HepG2 (cell line): ENCODE data around the gene SEPHS1. TPM values are rescaled to one million over a fixed set of nuclear protein-coding genes. Genes with fewer than 3 reads are reported as not detected.

ENCODE experiments used
- ATAC-seq: fragments of 200-7000 bp; cut with Tn5 transposase; 3 replicates; pipeline ENCODE4 v1.9.1; 2020; ENCODE audit warnings: mild to moderate bottlenecking, moderate library complexity
- BruUV-seq: library from RNA; stranded (reverse); fragments of 400-500 nt; replicated peaks from 2 replicates; lab custom pipeline; 2021; lab: Mats Ljungman, UMichigan
- CTCF ChIA-PET: fragments of 300-600 bp; formaldehyde crosslinking; extraction: SDS; loops from one replicate; lab custom pipeline; 2021; ENCODE audit warnings: low total read pairs, inconsistent platforms, low intra/inter-chr PET ratio; lab: Yijun Ruan, JAX
- POLR2A ChIA-PET: fragments of 350-600 bp; sonication (Branson Sonifier 250); formaldehyde crosslinking; loops from one replicate; lab custom pipeline; 2020; ENCODE audit warnings: antibody characterized with exemption, inconsistent platforms; lab: Yijun Ruan, JAX
- DNase-seq: peaks from one replicate; pipeline ENCODE4 v3.0.0-alpha.2; 2015; ENCODE audit warnings: low spot score
- FAIRE-seq: peaks from 3 replicates; lab custom pipeline; 2011; peaks lifted over from hg19 to GRCh38; lab: Jason Lieb, UNC
- H2AFZ ChIP-seq: one replicate; pipeline ENCODE4 v1.6.1; 2011; ENCODE audit warnings: low read length, inconsistent platforms
- H3K27ac ChIP-seq: fragments of 300-600 bp; 3 replicates; pipeline ENCODE4 v1.8.0; 2011; ENCODE audit warnings: mixed run types, mild to moderate bottlenecking, mixed read lengths, low read length, inconsistent platforms; ENCODE audit not compliant: insufficient read depth; ENCODE audit errors: extremely low read length
- H3K27me3 ChIP-seq, 2 experiments: fragments of 200-600 bp in 1 of 2; 2 replicates in 1 of 2; 3 replicates in 1 of 2; pipeline versions ENCODE4 v1.6.0 to v1.8.0; 2011; ENCODE audit warnings: low read length in 2 of 2, mild to moderate bottlenecking in 2 of 2, moderate library complexity in 2 of 2, inconsistent platforms in 1 of 2; ENCODE audit not compliant: insufficient read depth in 2 of 2, control insufficient read depth in 1 of 2
- H3K36me3 ChIP-seq, 2 experiments: fragments of 200-600 bp in 1 of 2; replicated peaks in 1 of 2; 2 replicates in 1 of 2; 3 replicates in 1 of 2; pipeline versions ENCODE4 v1.5.1 to v1.8.0; 2011; ENCODE audit warnings: low read length in 2 of 2, inconsistent platforms in 1 of 2; ENCODE audit not compliant: insufficient read depth in 2 of 2, control insufficient read depth in 1 of 2
- H3K4me1 ChIP-seq: 2 replicates; pipeline ENCODE4 v1.5.1; 2012; ENCODE audit warnings: low read length, inconsistent platforms; ENCODE audit not compliant: insufficient read depth
- H3K4me2 ChIP-seq: 2 replicates; pipeline ENCODE4 v1.6.0; 2011; ENCODE audit warnings: low read depth, low read length, inconsistent platforms
- H3K4me3 ChIP-seq, 3 experiments: fragments of 200-600 bp in 1 of 3; sonication (generic), shearing (Covaris generic) in 1 of 3; replicated peaks in 1 of 3; 2 replicates each; pipeline ENCODE4 v1.5.1; 2011 to 2016; ENCODE audit warnings: low read length in 3 of 3, inconsistent platforms in 2 of 3, low read depth in 2 of 3, mild to moderate bottlenecking in 2 of 3, control low read depth in 1 of 3, mixed read lengths in 1 of 3; ENCODE audit not compliant: insufficient read depth in 1 of 3
- H3K79me2 ChIP-seq: one replicate; pipeline ENCODE4 v1.6.1; 2011; ENCODE audit warnings: low read length, inconsistent platforms; ENCODE audit not compliant: insufficient read depth
- H3K9ac ChIP-seq: 2 replicates; pipeline ENCODE4 v1.6.0; 2011; ENCODE audit warnings: mild to moderate bottlenecking, low read depth, low read length, inconsistent platforms; ENCODE audit not compliant: insufficient read depth
- H3K9me3 ChIP-seq: 2 replicates; pipeline ENCODE4 v1.5.1; 2012; ENCODE audit warnings: mild to moderate bottlenecking, low read length
- H4K20me1 ChIP-seq: 2 replicates; pipeline ENCODE4 v1.6.0; 2011; ENCODE audit warnings: inconsistent platforms, mild to moderate bottlenecking, low read length, moderate library complexity; ENCODE audit not compliant: insufficient read depth
- CREB3 ChIP-seq: sonication (generic); formaldehyde crosslinking; IDR thresholded peaks from 2 replicates; pipeline ENCODE4 v1.5.0; 2020; ENCODE audit warnings: missing genetic modification reagents
- HNF4G ChIP-seq, 2 experiments: sonication (generic) in 1 of 2; formaldehyde crosslinking in 1 of 2; IDR thresholded peaks; 2 replicates each; pipeline versions ENCODE4 v1.4.0 to v1.6.1; 2011 to 2020; ENCODE audit warnings: borderline replicate concordance in 2 of 2, low read depth in 2 of 2, mild to moderate bottlenecking in 2 of 2, low read length in 1 of 2, missing genetic modification reagents in 1 of 2, moderate library complexity in 1 of 2
- ISL2 ChIP-seq: sonication (generic); formaldehyde crosslinking; IDR thresholded peaks from 2 replicates; pipeline ENCODE4 v1.5.0; 2020; ENCODE audit warnings: missing genetic modification reagents
- ISX ChIP-seq: sonication (generic); formaldehyde crosslinking; conservative IDR thresholded peaks from 2 replicates; pipeline ENCODE4 v1.5.0; 2020; ENCODE audit warnings: missing genetic modification reagents
- KAT2B ChIP-seq: fragments of 150-350 bp; IDR thresholded peaks from 2 replicates; pipeline ENCODE4 v1.6.1; 2014; ENCODE audit warnings: low read depth, low read length, borderline replicate concordance
- LRRFIP1 ChIP-seq: sonication (generic); formaldehyde crosslinking; conservative IDR thresholded peaks from 2 replicates; pipeline ENCODE4 v1.4.0; 2020; ENCODE audit warnings: missing genetic modification reagents
- ZBTB40 ChIP-seq, 2 experiments: fragments of 450-650 bp in 1 of 2; sonication (generic) in 1 of 2; formaldehyde crosslinking in 1 of 2; IDR thresholded peaks; 2 replicates each; pipeline versions ENCODE4 v1.6.1 to v1.8.0; 2016 to 2022; ENCODE audit warnings: antibody characterized with exemption in 1 of 2, mild to moderate bottlenecking in 1 of 2, missing genetic modification reagents in 1 of 2
- ZMYM4 ChIP-seq: sonication (generic); formaldehyde crosslinking; IDR thresholded peaks from 2 replicates; pipeline ENCODE4 v1.8.1; 2023; ENCODE audit warnings: mild to moderate bottlenecking, missing genetic modification reagents
- ZNF253 ChIP-seq: sonication (generic); formaldehyde crosslinking; IDR thresholded peaks from 2 replicates; pipeline ENCODE4 v1.8.0; 2022; ENCODE audit warnings: mild to moderate bottlenecking, missing genetic modification reagents, borderline replicate concordance
- ZNF781 ChIP-seq: sonication (generic); formaldehyde crosslinking; IDR thresholded peaks from 2 replicates; pipeline ENCODE4 v1.5.1; 2020; ENCODE audit warnings: borderline replicate concordance, mild to moderate bottlenecking, missing genetic modification reagents; ENCODE audit errors: not compliant biosample characterization
- ZSCAN30 ChIP-seq: sonication (generic); formaldehyde crosslinking; IDR thresholded peaks from 2 replicates; pipeline ENCODE4 v1.5.0; 2020; ENCODE audit warnings: mild to moderate bottlenecking, missing genetic modification reagents
- WGBS: methylation state at CpG from one replicate; pipeline ENCODE4 v1.1.6; 2017; ENCODE audit warnings: low lambda C conversion rate; 5-methylcytosine and 5-hydroxymethylcytosine counted together
- in situ Hi-C: cut with HindIII; loops from 2 replicates; pipeline ENCODE4 v1.10.0; 2017; ENCODE audit warnings: low pct_unique_long_range_greater_than_20kb; ENCODE audit not compliant: extremely low pct_ligation_motif_present
- intact Hi-C: fragments of 100-400 bp; cut with micrococcal nuclease; formaldehyde crosslinking; loops from one replicate; pipeline ENCODE4 v1.10.0; 2022; ENCODE audit not compliant: unreplicated experiment
- polyA plus RNA-seq, 8 experiments: library from polyadenylated mRNA; depleted of rRNA in 3 of 8; stranded (reverse) in 7 of 8; unstranded in 1 of 8; fragments of >200 nt; fragmentation: Illumina TruSeq in 4 of 8; extraction: Trizol in 4 of 8; gene quantifications; 2 replicates each; pipeline versions ENCODE4 v1.2.1 to v1.2.3, GENCODE V29; 2011 to 2016; ENCODE audit warnings: low read depth in 4 of 8, missing spikeins in 1 of 8, mixed read lengths in 1 of 8; ENCODE audit not compliant: insufficient read depth in 1 of 8
- total RNA-seq, 5 experiments: library from RNA; depleted of rRNA; stranded (reverse); fragments of >200 nt; fragmentation: Illumina TruSeq; extraction: Trizol; gene quantifications; 2 replicates each; pipeline ENCODE4 v1.2.3, GENCODE V29; 2016; ENCODE audit warnings: low read depth in 1 of 5

Gene SEPHS1
- total and polyA plus RNA-seq, 2 of the 13 experiments (the other 11 are each of a cell fraction or from before 2014, with no cell fraction given), result 57.8 to 61.5 TPM

- H3K4me1 ChIP-seq, result peaks cover 31% of the 10 kb centered on the region
- no TSS peak for BruUV-seq
- no peaks in the 10 kb centered on the region for H4K20me1 ChIP-seq
- H3K9ac ChIP-seq, result no peak overlapping the region
- in situ Hi-C loops (no loop called here), intact Hi-C loops (no loop called here)
- ChIA-PET CTCF (no interaction called here), POLR2A (no interaction called here)
- no peaks in the 10 kb centered on the region for H3K79me2 ChIP-seq
- H3K36me3 ChIP-seq, result no peaks in the 10 kb centered on the region
- no peak overlapping the region for H2AFZ ChIP-seq
- 76% methylated on average over 6 of the region's 6 CpGs for WGBS
- H3K4me2 ChIP-seq, result no peak overlapping the region
- H3K9me3 ChIP-seq, result no peaks in the 10 kb centered on the region
- no peaks in the 10 kb centered on the region; a peak in 1 of 5 replicates for H3K27me3 ChIP-seq
- TF ChIP-seq ISL2 (CRISPR knock-in tag) (no peak), ZSCAN30 (CRISPR knock-in tag) (no peak), LRRFIP1 (CRISPR knock-in tag) (no peak), HNF4G (IDR thresholded peaks at IDR 0.05; ENCODE audit: borderline replicate concordance, low read depth, low read length) (no peak), HNF4G (CRISPR knock-in tag; IDR thresholded peaks at IDR 0.05; ENCODE audit: borderline replicate concordance, low read depth) (no peak), ZNF253 (CRISPR knock-in tag) (no peak), ZMYM4 (no peak), ISX (CRISPR knock-in tag) (no peak), ZNF781 (CRISPR knock-in tag) (no peak), ZBTB40 (IDR thresholded peaks at IDR 0.05) (no peak), ZBTB40 (CRISPR knock-in tag; IDR thresholded peaks at IDR 0.05) (no peak), CREB3 (CRISPR knock-in tag) (no peak), KAT2B (no peak)
- H3K4me3 ChIP-seq, result no peak overlapping the region
- no peak for FAIRE-seq
- no peak for DNase-seq
- no peak overlapping the region for H3K27ac ChIP-seq
- ATAC-seq, result no peak
Measured at GRCh38 chr10:13306103-13306502, 42.0 kb downstream of the SEPHS1 start.
